Neural progenitor cell (in vitro differentiated cells): Measurements from ENCODE around the gene GORASP1.

Experiments
- CTCF ChIP-seq: fragments of 200-600 bp; sonication (generic); IDR thresholded peaks from 2 replicates; pipeline ENCODE4 v1.5.1; 2017; ENCODE audit warnings: antibody characterized with exemption, mild to moderate bottlenecking
- EZH2 ChIP-seq: fragments of 200-600 bp; sonication (generic); IDR thresholded peaks from 2 replicates; pipeline ENCODE4 v1.6.1; 2017; ENCODE audit warnings: antibody characterized with exemption, mild to moderate bottlenecking, moderate library complexity
- EZH2phosphoT487 ChIP-seq: fragments of 200-600 bp; sonication (generic); IDR thresholded peaks from 2 replicates; pipeline ENCODE4 v1.6.1; 2017; ENCODE audit warnings: antibody characterized with exemption

GRCh38 chr3:39141171-39141995, 34.0 kb upstream of the GORASP1 start:
- TF ChIP-seq CTCF (no peak), EZH2phosphoT487 (no peak), EZH2 (no peak)
